Activated T-helper 9 cell treated with anti-CD3 and anti-CD28 coated beads, Interleukin-2, amount 50 U/mL, for 16 hours (primary cell): ENCODE results near the gene SLC35E4.
"Not testable (repeated sequence)": the region's sequence is repeated elsewhere in the genome, so short reads cannot be mapped to it uniquely, and the experiment has no call there.

Source experiments
- DNase-seq: peaks from one replicate; pipeline ENCODE4 v3.0.0-alpha.2; 2020; ENCODE audit warnings: low read depth

Gene SLC35E4

GRCh38 chr22:30611197-30611596, 24.4 kb upstream of the SLC35E4 start:
- DNase-seq = no peak

- no peak for DNase-seq
Measured at GRCh38 chr22:30612789-30613188, 22.8 kb upstream of the SLC35E4 start.

GRCh38 chr22:30614268-30614667, 21.3 kb upstream of the SLC35E4 start:
- DNase-seq = no peak

- no peak for DNase-seq
Measured at GRCh38 chr22:30614879-30615278, 20.7 kb upstream of the SLC35E4 start.

- DNase-seq = no peak
Measured at GRCh38 chr22:30615543-30615954, 20.0 kb upstream of the SLC35E4 start.

- no peak for DNase-seq
Measured at GRCh38 chr22:30617819-30618218, 17.8 kb upstream of the SLC35E4 start.

GRCh38 chr22:30619909-30620308, 15.7 kb upstream of the SLC35E4 start:
- DNase-seq = not testable (repeated sequence)

GRCh38 chr22:30626413-30626812, 9.2 kb upstream of the SLC35E4 start:
- no peak for DNase-seq

- no peak for DNase-seq
Measured at GRCh38 chr22:30627471-30627870, 8.1 kb upstream of the SLC35E4 start.

- DNase-seq = no peak
Measured at GRCh38 chr22:30628491-30628890, 7.1 kb upstream of the SLC35E4 start.

GRCh38 chr22:30631469-30631868, 4.1 kb upstream of the SLC35E4 start:
- not testable (repeated sequence) for DNase-seq

- DNase-seq = peak; percentile 88
Measured at GRCh38 chr22:30634471-30635233, 929 bp upstream of the SLC35E4 start.

- DNase-seq = no peak
Measured at GRCh38 chr22:30636226-30637077, 871 bp downstream of the SLC35E4 start.

- DNase-seq = no peak
Measured at GRCh38 chr22:30637701-30638114, 2.1 kb downstream of the SLC35E4 start.

- no peak for DNase-seq
Measured at GRCh38 chr22:30640361-30640760, 4.8 kb downstream of the SLC35E4 start.

- no peak for DNase-seq
Measured at GRCh38 chr22:30640839-30641430, 5.4 kb downstream of the SLC35E4 start.

GRCh38 chr22:30643055-30643875, 7.7 kb downstream of the SLC35E4 start:
- DNase-seq = no peak

GRCh38 chr22:30646518-30647160, 11.1 kb downstream of the SLC35E4 start:
- no peak for DNase-seq

GRCh38 chr22:30647536-30647935, 12.0 kb downstream of the SLC35E4 start:
- no peak for DNase-seq

GRCh38 chr22:30648825-30649224, 13.2 kb downstream of the SLC35E4 start:
- DNase-seq = no peak

- peak; percentile 82 for DNase-seq
Measured at GRCh38 chr22:30649430-30650007, 13.9 kb downstream of the SLC35E4 start.
